ENCODE results near the gene PCGF3. TPM values are rescaled to one million over a fixed set of nuclear protein-coding genes. Genes with fewer than 3 reads are reported as not detected.

Gene PCGF3
- total RNA-seq, 2 donors from 2014 or later: 59.0 to 135 TPM

DNA sequence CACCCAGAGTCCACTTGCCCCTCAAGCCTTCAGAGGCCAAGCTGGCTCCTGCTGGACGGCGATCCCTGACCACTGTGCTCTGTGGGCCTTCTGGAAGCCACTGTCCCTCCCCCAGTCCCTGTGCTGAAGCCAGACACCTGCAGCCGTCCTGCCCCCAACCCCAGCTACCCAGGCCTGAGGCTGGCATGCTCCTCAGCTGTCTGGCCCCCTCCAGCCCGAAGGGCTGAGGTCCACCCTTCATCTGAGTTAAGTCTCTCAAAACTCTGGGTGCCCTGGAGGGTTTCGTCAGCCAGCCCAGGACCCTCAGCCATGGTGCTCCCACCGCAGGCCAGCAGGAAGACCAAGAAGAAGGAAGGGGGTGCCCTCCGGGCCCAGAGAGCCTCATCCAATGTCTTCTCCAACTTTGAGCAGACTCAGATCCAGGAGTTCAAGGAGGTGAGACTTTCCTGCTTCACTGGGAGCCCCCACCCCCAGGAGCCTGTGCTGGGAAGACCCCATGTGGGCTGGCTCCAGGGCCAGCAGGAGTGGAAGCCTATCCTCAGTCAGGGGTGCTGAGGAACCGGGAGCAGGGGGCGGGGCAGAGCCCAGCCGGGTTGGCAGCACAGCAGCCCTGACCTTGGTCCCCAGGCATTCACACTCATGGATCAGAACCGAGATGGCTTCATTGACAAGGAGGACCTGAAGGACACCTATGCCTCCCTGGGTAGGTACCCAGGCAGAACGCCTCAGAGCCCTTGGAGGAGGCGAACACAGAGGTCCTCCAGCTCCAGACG, 27.1 kb upstream of the PCGF3 start:
- H3K4me1 ChIP-seq (replicated peaks): peaks cover 16% of the 10 kb centered on the region
- 65% methylated on average over 12 of the region's 14 CpGs for WGBS
- H3K9me3 ChIP-seq: no peaks in the 10 kb centered on the region
- DNase-seq (ENCODE audit: low spot score): no peak
- no peak overlapping the region for H3K4me3 ChIP-seq
- no peak overlapping the region for H3K27ac ChIP-seq
- no peaks in the 10 kb centered on the region for H3K27me3 ChIP-seq (replicated peaks; ENCODE audit: insufficient read depth)
- intact Hi-C loops (cut with DNase I): loop anchor here (5.0 to 10.0 kb wide), 3 partner anchors 104 to 344 kb away; partner anchors contain the start of gene ZNF141
- no peaks in the 10 kb centered on the region for H3K36me3 ChIP-seq
- TF ChIP-seq CTCF (IDR thresholded peaks at IDR 0.05): no peak
- no peak for TF ChIP-seq POLR2AphosphoS5 (IDR thresholded peaks at IDR 0.05)
- TF ChIP-seq POLR2A (IDR thresholded peaks at IDR 0.05): no peak

DNA sequence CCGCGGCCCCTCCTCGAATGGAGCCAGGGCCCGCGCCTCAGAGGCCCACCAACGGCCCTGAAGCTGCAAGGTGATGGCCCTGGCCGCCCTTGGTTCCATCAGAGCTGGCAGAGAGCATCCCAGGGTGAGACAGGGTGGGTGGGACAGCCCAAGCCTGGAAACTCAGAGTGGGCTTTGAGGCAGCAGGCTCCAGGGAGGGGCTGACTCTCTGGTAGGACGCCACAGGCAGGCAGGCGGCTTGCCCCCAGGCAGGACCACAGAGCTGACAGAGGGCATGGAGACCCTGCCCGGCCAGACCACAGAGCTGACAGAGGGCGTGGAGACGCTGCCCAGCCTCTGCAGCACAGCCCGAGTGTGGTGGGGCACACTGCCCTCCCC, 26.5 kb upstream of the PCGF3 start:
- Histone ChIP-seq H3K36me3 (no peaks in the 10 kb centered on the region), H3K9me3 (no peaks in the 10 kb centered on the region), H3K4me3 (no peak overlapping the region), H3K27me3 (replicated peaks; ENCODE audit: insufficient read depth) (no peaks in the 10 kb centered on the region), H3K27ac (no peak overlapping the region), H3K4me1 (replicated peaks) (peaks cover 14% of the 10 kb centered on the region)
- WGBS: 84% methylated on average over 13 of the region's 13 CpGs
- TF ChIP-seq POLR2A (IDR thresholded peaks at IDR 0.05) (no peak), CTCF (IDR thresholded peaks at IDR 0.05) (no peak), POLR2AphosphoS5 (IDR thresholded peaks at IDR 0.05) (no peak)
- intact Hi-C loops (cut with DNase I): loop anchor here (5.0 to 10.0 kb wide), 3 partner anchors 103 to 344 kb away; partner anchors contain the start of gene ZNF141
- DNase-seq (ENCODE audit: low spot score): no peak

DNA sequence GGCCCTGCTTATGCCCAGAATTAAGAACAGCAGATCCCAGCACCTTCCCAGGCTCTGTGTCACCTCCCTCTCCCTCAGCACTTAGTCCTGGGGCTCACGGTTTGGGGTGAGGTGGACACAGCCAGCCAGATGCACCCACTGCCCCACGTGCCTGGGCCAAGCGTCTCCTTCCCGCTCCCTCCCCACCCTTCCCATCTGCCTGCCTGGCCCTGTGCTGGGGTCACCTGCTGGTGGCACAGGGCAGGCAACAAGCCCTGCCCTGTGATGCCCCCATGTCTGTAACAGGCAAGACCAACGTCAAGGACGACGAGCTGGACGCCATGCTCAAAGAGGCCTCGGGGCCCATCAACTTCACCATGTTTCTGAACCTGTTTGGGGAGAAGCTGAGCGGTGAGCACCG, 26.0 kb upstream of the PCGF3 start:
- TF ChIP-seq CTCF (IDR thresholded peaks at IDR 0.05) (no peak), POLR2AphosphoS5 (IDR thresholded peaks at IDR 0.05) (no peak), POLR2A (IDR thresholded peaks at IDR 0.05) (no peak)
- no peak for DNase-seq (ENCODE audit: low spot score)
- intact Hi-C loops (cut with DNase I): loop anchor here (5.0 to 10.0 kb wide), 3 partner anchors 103 to 345 kb away; partner anchors contain the start of gene ZNF141
- peaks cover 14% of the 10 kb centered on the region for H3K4me1 ChIP-seq (replicated peaks)
- H3K36me3 ChIP-seq: no peaks in the 10 kb centered on the region
- H3K4me3 ChIP-seq: no peak overlapping the region
- no peaks in the 10 kb centered on the region for H3K9me3 ChIP-seq
- WGBS: 79% methylated on average over 11 of the region's 11 CpGs
- no peak overlapping the region for H3K27ac ChIP-seq
- H3K27me3 ChIP-seq (replicated peaks; ENCODE audit: insufficient read depth): no peaks in the 10 kb centered on the region

DNA sequence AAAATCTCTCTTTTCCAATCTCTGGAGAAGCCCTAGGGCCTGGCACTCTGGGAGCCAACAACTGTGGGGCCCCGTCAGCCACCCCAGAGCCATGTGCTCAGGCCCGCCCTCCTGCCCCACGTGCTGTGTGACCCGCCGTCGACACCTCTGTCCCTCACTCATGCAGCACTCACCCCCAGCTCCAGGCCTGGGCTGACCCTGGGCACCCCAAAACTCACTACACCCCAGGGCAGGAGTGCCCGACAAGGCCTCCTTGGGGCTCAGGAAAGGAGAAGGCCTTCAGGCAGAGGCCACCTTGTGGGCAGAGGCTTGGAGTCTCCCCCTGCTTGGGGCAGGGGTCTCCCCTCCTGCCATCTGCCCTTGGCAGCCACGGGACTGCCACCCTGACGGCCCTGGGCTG, 25.5 kb upstream of the PCGF3 start:
- no peak overlapping the region for H3K27ac ChIP-seq

More for the DNA sequence above, 25.5 kb upstream of the PCGF3 start:
- Histone ChIP-seq H3K9me3 (no peaks in the 10 kb centered on the region), H3K4me1 (replicated peaks) (peaks cover 12% of the 10 kb centered on the region), H3K27me3 (replicated peaks; ENCODE audit: insufficient read depth) (no peaks in the 10 kb centered on the region), H3K4me3 (no peak overlapping the region), H3K36me3 (no peaks in the 10 kb centered on the region)
- intact Hi-C loops (cut with DNase I): no loop called here
- no peak for DNase-seq (ENCODE audit: low spot score)
- 66% methylated on average over 9 of the region's 9 CpGs for WGBS
- TF ChIP-seq CTCF (IDR thresholded peaks at IDR 0.05): no peak
- TF ChIP-seq POLR2AphosphoS5 (IDR thresholded peaks at IDR 0.05): no peak
- no peak for TF ChIP-seq POLR2A (IDR thresholded peaks at IDR 0.05)

Data from prostate gland (tissue), 2 donors.